ENCODE results near the gene ANXA11.

The ANXA11 gene

GRCh38 chr10:80187465-80188409 lies 17.6 kb downstream of the ANXA11 start:
- no peaks in the 10 kb centered on the region for H3K4me1 ChIP-seq (ENCODE audit: control insufficient read depth in 2 of 2, insufficient read depth in 1 of 2, low read depth in 1 of 2, low read length in 2 of 2)

GRCh38 chr10:80187060-80187459 lies 18.3 kb downstream of the ANXA11 start:
- Histone ChIP-seq H2BK15ac (ENCODE audit: low read length) (no peak overlapping the region), H2AFZ (ENCODE audit: low read length) (no peak overlapping the region), H3K4me2 (ENCODE audit: insufficient read depth, low read length, poor library complexity, severe bottlenecking) (no peak overlapping the region), H3K4me3 (ENCODE audit: low read length in 2 of 2) (no peak overlapping the region), H3K27me3 (ENCODE audit: control insufficient read depth in 3 of 3, insufficient read depth in 3 of 3, low read depth in 1 of 3, low read length in 3 of 3) (no peaks in the 10 kb centered on the region), H3K9me3 (replicated peaks in 1 of 2; ENCODE audit: control insufficient read depth in 2 of 2, insufficient read depth in 1 of 2, low read depth in 1 of 2, low read length in 2 of 2) (no peaks in the 10 kb centered on the region), H3K23ac (ENCODE audit: low read depth, low read length, poor library complexity) (no peak overlapping the region), H3K9ac (ENCODE audit: low read depth, low read length, poor library complexity) (no peak overlapping the region), H3K27ac (replicated peaks; ENCODE audit: low read length) (no peak overlapping the region), H4K91ac (ENCODE audit: low read depth, low read length, poor library complexity) (no peak overlapping the region), H2BK120ac (ENCODE audit: low read depth, low read length) (no peak overlapping the region), H3K36me3 (replicated peaks in 1 of 2; ENCODE audit: control insufficient read depth in 2 of 2, insufficient read depth in 2 of 2, low read length in 2 of 2) (no peaks in the 10 kb centered on the region), H2BK5ac (ENCODE audit: low read length) (no peak overlapping the region), H2BK12ac (ENCODE audit: low read length) (no peak overlapping the region), H3K4me1 (ENCODE audit: control insufficient read depth in 2 of 2, insufficient read depth in 1 of 2, low read depth in 1 of 2, low read length in 2 of 2) (no peaks in the 10 kb centered on the region), H3K14ac (ENCODE audit: low read length) (no peak overlapping the region), H3K4ac (ENCODE audit: low read length) (no peak overlapping the region), H4K8ac (ENCODE audit: low read depth, low read length) (no peak overlapping the region), H3K18ac (ENCODE audit: low read length) (no peak overlapping the region), H3K79me1 (ENCODE audit: low read depth, low read length) (no peaks in the 10 kb centered on the region), H2AK5ac (ENCODE audit: low read depth, low read length) (no peak overlapping the region)
- WGBS, 2 donors (ENCODE audit: extremely low coverage in 2 of 2, insufficient read length in 2 of 2, insufficient replicate concordance in 1 of 2) = no CpG with 5 or more reads among the region's 2 CpGs
- DNase-seq (ENCODE audit: low spot score) = no peak

More at GRCh38 chr10:80187465-80188409, 17.6 kb downstream of the ANXA11 start:
- Histone ChIP-seq H4K91ac (ENCODE audit: low read depth, low read length, poor library complexity) (no peak overlapping the region), H3K18ac (ENCODE audit: low read length) (no peak overlapping the region), H3K27me3 (ENCODE audit: control insufficient read depth in 3 of 3, insufficient read depth in 3 of 3, low read depth in 1 of 3, low read length in 3 of 3) (no peaks in the 10 kb centered on the region), H3K14ac (ENCODE audit: low read length) (no peak overlapping the region), H3K4me3 (ENCODE audit: low read length in 2 of 2) (no peak overlapping the region), H3K9ac (ENCODE audit: low read depth, low read length, poor library complexity) (no peak overlapping the region), H3K4ac (ENCODE audit: low read length) (no peak overlapping the region), H3K36me3 (replicated peaks in 1 of 2; ENCODE audit: control insufficient read depth in 2 of 2, insufficient read depth in 2 of 2, low read length in 2 of 2) (no peaks in the 10 kb centered on the region), H3K4me2 (ENCODE audit: insufficient read depth, low read length, poor library complexity, severe bottlenecking) (no peak overlapping the region), H2BK5ac (ENCODE audit: low read length) (no peak overlapping the region), H2BK15ac (ENCODE audit: low read length) (no peak overlapping the region), H4K8ac (ENCODE audit: low read depth, low read length) (no peak overlapping the region), H3K79me1 (ENCODE audit: low read depth, low read length) (no peaks in the 10 kb centered on the region), H3K23ac (ENCODE audit: low read depth, low read length, poor library complexity) (no peak overlapping the region), H3K9me3 (replicated peaks in 1 of 2; ENCODE audit: control insufficient read depth in 2 of 2, insufficient read depth in 1 of 2, low read depth in 1 of 2, low read length in 2 of 2) (no peaks in the 10 kb centered on the region), H2AFZ (ENCODE audit: low read length) (no peak overlapping the region), H3K27ac (replicated peaks; ENCODE audit: low read length) (no peak overlapping the region), H2BK12ac (ENCODE audit: low read length) (no peak overlapping the region), H2AK5ac (ENCODE audit: low read depth, low read length) (no peak overlapping the region), H2BK120ac (ENCODE audit: low read depth, low read length) (no peak overlapping the region)
- no CpG with 5 or more reads among the region's 16 CpGs for WGBS, 2 donors (ENCODE audit: extremely low coverage in 2 of 2, insufficient read length in 2 of 2, insufficient replicate concordance in 1 of 2)
- no peak for DNase-seq (ENCODE audit: low spot score)

- Histone ChIP-seq H3K27ac (replicated peaks; ENCODE audit: low read length) (no peak overlapping the region), H3K27me3 (ENCODE audit: control insufficient read depth in 3 of 3, insufficient read depth in 3 of 3, low read depth in 1 of 3, low read length in 3 of 3) (no peaks in the 10 kb centered on the region), H3K14ac (ENCODE audit: low read length) (no peak overlapping the region), H2BK120ac (ENCODE audit: low read depth, low read length) (no peak overlapping the region), H3K9me3 (replicated peaks in 1 of 2; ENCODE audit: control insufficient read depth in 2 of 2, insufficient read depth in 1 of 2, low read depth in 1 of 2, low read length in 2 of 2) (no peaks in the 10 kb centered on the region), H3K9ac (ENCODE audit: low read depth, low read length, poor library complexity) (no peak overlapping the region), H2BK5ac (ENCODE audit: low read length) (no peak overlapping the region), H2AFZ (ENCODE audit: low read length) (no peak overlapping the region), H3K4ac (ENCODE audit: low read length) (no peak overlapping the region), H3K18ac (ENCODE audit: low read length) (no peak overlapping the region), H3K23ac (ENCODE audit: low read depth, low read length, poor library complexity) (no peak overlapping the region), H4K91ac (ENCODE audit: low read depth, low read length, poor library complexity) (no peak overlapping the region), H3K36me3 (replicated peaks in 1 of 2; ENCODE audit: control insufficient read depth in 2 of 2, insufficient read depth in 2 of 2, low read length in 2 of 2) (no peaks in the 10 kb centered on the region), H2BK15ac (ENCODE audit: low read length) (no peak overlapping the region), H3K4me3 (ENCODE audit: low read length in 2 of 2) (no peak overlapping the region), H2AK5ac (ENCODE audit: low read depth, low read length) (no peak overlapping the region), H3K79me1 (ENCODE audit: low read depth, low read length) (no peaks in the 10 kb centered on the region), H3K4me1 (ENCODE audit: control insufficient read depth in 2 of 2, insufficient read depth in 1 of 2, low read depth in 1 of 2, low read length in 2 of 2) (no peaks in the 10 kb centered on the region), H4K8ac (ENCODE audit: low read depth, low read length) (no peak overlapping the region), H3K4me2 (ENCODE audit: insufficient read depth, low read length, poor library complexity, severe bottlenecking) (no peak overlapping the region), H2BK12ac (ENCODE audit: low read length) (no peak overlapping the region)
- WGBS, 2 donors (ENCODE audit: extremely low coverage in 2 of 2, insufficient read length in 2 of 2, insufficient replicate concordance in 1 of 2) = no CpG with 5 or more reads among the region's 13 CpGs
- no peak for DNase-seq (ENCODE audit: low spot score)
Measured at GRCh38 chr10:80186364-80187012, 18.8 kb downstream of the ANXA11 start.

GRCh38 chr10:80185578-80186299 lies 19.6 kb downstream of the ANXA11 start:
- Histone ChIP-seq H3K14ac (ENCODE audit: low read length) (no peak overlapping the region), H3K79me1 (ENCODE audit: low read depth, low read length) (no peaks in the 10 kb centered on the region)

More at GRCh38 chr10:80185578-80186299, 19.6 kb downstream of the ANXA11 start:
- no peak for DNase-seq (ENCODE audit: low spot score)
- Histone ChIP-seq H2AFZ (ENCODE audit: low read length) (no peak overlapping the region), H3K9me3 (replicated peaks in 1 of 2; ENCODE audit: control insufficient read depth in 2 of 2, insufficient read depth in 1 of 2, low read depth in 1 of 2, low read length in 2 of 2) (no peaks in the 10 kb centered on the region), H4K91ac (ENCODE audit: low read depth, low read length, poor library complexity) (no peak overlapping the region), H4K8ac (ENCODE audit: low read depth, low read length) (no peak overlapping the region), H3K36me3 (replicated peaks in 1 of 2; ENCODE audit: control insufficient read depth in 2 of 2, insufficient read depth in 2 of 2, low read length in 2 of 2) (no peaks in the 10 kb centered on the region), H3K4me3 (ENCODE audit: low read length in 2 of 2) (no peak overlapping the region), H2BK15ac (ENCODE audit: low read length) (no peak overlapping the region), H3K4me2 (ENCODE audit: insufficient read depth, low read length, poor library complexity, severe bottlenecking) (no peak overlapping the region), H2AK5ac (ENCODE audit: low read depth, low read length) (no peak overlapping the region), H3K18ac (ENCODE audit: low read length) (no peak overlapping the region), H3K27me3 (ENCODE audit: control insufficient read depth in 3 of 3, insufficient read depth in 3 of 3, low read depth in 1 of 3, low read length in 3 of 3) (no peaks in the 10 kb centered on the region), H3K23ac (ENCODE audit: low read depth, low read length, poor library complexity) (no peak overlapping the region), H3K4ac (ENCODE audit: low read length) (no peak overlapping the region), H3K27ac (replicated peaks; ENCODE audit: low read length) (no peak overlapping the region), H2BK12ac (ENCODE audit: low read length) (no peak overlapping the region), H2BK5ac (ENCODE audit: low read length) (no peak overlapping the region), H2BK120ac (ENCODE audit: low read depth, low read length) (no peak overlapping the region), H3K4me1 (ENCODE audit: control insufficient read depth in 2 of 2, insufficient read depth in 1 of 2, low read depth in 1 of 2, low read length in 2 of 2) (no peaks in the 10 kb centered on the region), H3K9ac (ENCODE audit: low read depth, low read length, poor library complexity) (no peak overlapping the region)
- no CpG with 5 or more reads among the region's 5 CpGs for WGBS, 2 donors (ENCODE audit: extremely low coverage in 2 of 2, insufficient read length in 2 of 2, insufficient replicate concordance in 1 of 2)

Measured in neuronal stem cell (in vitro differentiated cells).